ENCODE measurements around the gene CBX7. TPM values are rescaled to one million over a fixed set of nuclear protein-coding genes. Genes with fewer than 3 reads are reported as not detected.
A peak's percentile ranks its signal among the peaks of the same experiment; 100 is the strongest.

Gene CBX7
- total RNA-seq, 2 donors from 2014 or later: 170 to 174 TPM

DNA sequence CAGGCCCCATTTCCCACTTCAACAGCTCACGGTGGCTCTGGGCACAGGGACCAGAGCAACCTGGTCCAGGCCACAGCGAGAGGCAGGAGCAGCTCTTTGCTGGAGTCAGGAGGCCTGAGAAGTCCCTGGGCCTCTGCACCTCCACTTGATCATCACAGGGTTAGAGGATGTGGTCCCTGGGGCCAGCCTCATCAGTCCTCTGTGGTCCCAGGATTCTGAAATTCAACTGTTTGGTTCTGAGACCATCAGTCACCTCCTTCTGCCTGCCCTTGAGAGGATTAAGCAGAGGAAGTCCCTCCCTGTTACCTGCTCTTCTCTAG is 24.9 kb upstream of the CBX7 start:
- Histone ChIP-seq H3K36me3 (no peaks in the 10 kb centered on the region), H3K27me3 (replicated peaks; ENCODE audit: insufficient read depth) (no peaks in the 10 kb centered on the region), H3K27ac (no peak overlapping the region), H3K4me3 (no peak overlapping the region), H3K4me1 (ENCODE audit: control insufficient read depth in 1 of 2, low read depth in 2 of 2) (peaks cover 28 to 32% of the 10 kb centered on the region in 2 donors), H3K9me3 (no peaks in the 10 kb centered on the region)
- DNase-seq (ENCODE audit: low spot score): no peak
- ATAC-seq (ENCODE audit: insufficient number of reproducible peaks, low FRiP score, low read depth): no peak
- TF ChIP-seq, protein P1, sequence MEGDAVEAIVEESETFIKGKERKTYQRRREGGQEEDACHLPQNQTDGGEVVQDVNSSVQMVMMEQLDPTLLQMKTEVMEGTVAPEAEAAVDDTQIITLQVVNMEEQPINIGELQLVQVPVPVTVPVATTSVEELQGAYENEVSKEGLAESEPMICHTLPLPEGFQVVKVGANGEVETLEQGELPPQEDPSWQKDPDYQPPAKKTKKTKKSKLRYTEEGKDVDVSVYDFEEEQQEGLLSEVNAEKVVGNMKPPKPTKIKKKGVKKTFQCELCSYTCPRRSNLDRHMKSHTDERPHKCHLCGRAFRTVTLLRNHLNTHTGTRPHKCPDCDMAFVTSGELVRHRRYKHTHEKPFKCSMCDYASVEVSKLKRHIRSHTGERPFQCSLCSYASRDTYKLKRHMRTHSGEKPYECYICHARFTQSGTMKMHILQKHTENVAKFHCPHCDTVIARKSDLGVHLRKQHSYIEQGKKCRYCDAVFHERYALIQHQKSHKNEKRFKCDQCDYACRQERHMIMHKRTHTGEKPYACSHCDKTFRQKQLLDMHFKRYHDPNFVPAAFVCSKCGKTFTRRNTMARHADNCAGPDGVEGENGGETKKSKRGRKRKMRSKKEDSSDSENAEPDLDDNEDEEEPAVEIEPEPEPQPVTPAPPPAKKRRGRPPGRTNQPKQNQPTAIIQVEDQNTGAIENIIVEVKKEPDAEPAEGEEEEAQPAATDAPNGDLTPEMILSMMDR (IDR thresholded peaks at IDR 0.05): no peak

DNA sequence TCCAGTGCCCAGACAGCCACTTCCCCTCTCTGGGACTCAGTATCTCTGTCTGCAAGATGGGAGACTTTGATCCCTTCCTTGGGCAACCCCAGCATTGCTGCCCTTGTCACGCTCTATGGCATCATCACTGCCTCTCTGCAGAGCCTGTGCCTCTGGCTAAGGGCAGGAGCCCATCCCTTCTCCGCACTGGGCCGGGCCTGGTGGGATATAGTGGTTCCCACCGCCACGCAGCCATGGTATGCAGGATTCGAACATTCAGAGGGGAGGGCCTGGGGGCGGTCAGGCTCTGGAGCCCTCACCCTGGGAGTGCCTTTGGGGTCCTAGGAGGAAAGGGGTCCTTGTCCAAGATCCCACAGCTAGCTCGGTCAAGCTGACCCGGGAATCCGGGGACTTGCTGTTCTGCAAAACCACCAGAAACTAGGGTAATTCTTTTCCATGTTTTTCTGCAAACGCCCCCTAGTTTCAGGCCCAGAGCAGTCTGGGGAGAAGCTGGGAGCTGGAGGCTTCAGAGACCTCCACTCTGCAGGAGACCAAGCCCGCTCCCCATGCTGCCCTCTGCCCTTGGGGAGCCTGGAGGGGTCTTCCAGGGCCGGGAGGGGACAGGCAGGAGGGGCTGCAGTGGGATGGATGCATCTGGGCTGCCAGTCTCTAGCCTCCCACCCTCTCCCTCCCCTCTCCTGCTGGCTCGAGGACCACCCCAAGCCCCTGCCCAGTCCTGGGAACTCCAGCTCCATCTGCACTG is 24.4 kb upstream of the CBX7 start:
- Histone ChIP-seq H3K4me1 (ENCODE audit: control insufficient read depth in 1 of 2, low read depth in 2 of 2) (peaks cover 28 to 32% of the 10 kb centered on the region in 2 donors), H3K9me3 (no peaks in the 10 kb centered on the region), H3K27ac (peak overlapping the region in 1 of 2 donors; percentile 72), H3K36me3 (no peaks in the 10 kb centered on the region), H3K27me3 (replicated peaks; ENCODE audit: insufficient read depth) (no peaks in the 10 kb centered on the region), H3K4me3 (no peak overlapping the region)
- DNase-seq (ENCODE audit: low spot score) (no peak), ATAC-seq (ENCODE audit: insufficient number of reproducible peaks, low FRiP score, low read depth) (no peak)
- TF ChIP-seq, protein P1 (IDR thresholded peaks at IDR 0.05): no peak

DNA sequence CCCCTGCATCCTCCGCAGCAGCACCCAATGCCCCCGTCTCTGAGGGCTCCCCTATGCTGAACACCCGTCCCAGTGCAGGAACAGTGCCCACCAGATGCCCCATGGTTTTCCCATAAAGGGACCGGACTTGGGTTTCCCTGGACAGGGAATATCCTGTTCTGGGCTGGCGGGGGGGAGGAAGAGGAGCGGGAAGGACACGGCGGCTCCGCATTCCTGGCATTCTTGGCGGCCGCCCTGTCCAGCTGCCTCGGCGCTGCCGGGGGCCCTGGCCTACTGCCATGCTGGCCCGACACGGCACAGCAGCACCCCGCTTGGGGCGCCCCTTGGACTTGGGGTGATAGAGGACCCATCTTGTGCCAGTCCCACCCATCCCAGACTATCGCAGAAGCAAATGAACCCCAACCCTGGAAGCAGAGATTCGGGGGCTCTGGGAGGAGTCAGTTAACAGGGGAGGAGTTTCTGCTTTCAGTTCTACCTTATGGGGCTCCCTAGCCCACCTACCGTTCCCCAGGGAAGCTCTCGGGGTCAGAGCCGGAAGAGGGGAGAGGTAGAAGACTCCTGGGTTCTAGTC is 23.7 kb upstream of the CBX7 start:
- ATAC-seq (ENCODE audit: insufficient number of reproducible peaks, low FRiP score, low read depth) (no peak), DNase-seq (ENCODE audit: low spot score) (no peak)
- Histone ChIP-seq H3K9me3 (no peaks in the 10 kb centered on the region), H3K4me1 (ENCODE audit: control insufficient read depth in 1 of 2, low read depth in 2 of 2) (peaks cover 28 to 34% of the 10 kb centered on the region in 2 donors), H3K36me3 (no peaks in the 10 kb centered on the region), H3K27me3 (replicated peaks; ENCODE audit: insufficient read depth) (no peaks in the 10 kb centered on the region), H3K27ac (peak overlapping the region in 1 of 2 donors; percentile 72), H3K4me3 (peak overlapping the region; percentile 44)
- TF ChIP-seq, protein P1 (IDR thresholded peaks at IDR 0.05): no peak

DNA sequence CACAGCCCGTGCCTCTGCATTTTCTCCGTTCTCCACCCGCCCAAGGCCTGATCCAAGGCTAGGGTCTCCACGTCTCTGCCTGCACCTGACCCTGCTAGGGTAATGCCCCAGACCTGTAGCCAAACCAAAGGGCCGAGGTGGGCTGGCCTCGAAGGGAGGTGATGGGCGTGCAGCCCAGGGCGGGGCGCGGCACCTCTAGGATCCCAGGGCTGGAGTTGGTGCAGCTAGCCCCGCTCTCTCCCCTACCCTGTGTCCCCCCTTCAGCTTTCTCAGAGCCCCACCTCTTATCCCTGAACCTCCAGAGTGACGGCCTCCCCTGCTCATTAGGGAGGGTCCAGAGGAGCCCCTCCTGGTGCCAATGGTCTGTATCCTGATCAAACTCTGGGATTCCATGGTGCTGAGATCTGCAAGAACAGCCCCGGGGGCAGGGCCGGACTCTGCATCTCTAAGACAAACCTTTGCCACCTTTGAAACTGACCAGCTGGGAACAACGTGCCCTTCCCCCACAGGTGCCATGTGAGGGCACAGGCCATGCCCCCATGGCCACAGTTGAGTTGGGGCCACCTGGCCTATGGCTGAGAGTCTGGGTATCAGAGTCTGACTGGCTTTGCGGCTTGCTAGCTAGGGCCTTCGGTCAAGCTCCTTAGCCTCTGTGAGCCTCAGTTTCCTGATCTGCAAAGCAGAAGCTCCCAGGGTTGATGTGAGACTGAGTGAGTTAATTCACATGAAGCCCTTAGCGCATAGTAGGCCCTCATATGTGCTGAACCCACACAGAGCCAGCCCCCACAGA is 23.1 kb upstream of the CBX7 start:
- ATAC-seq (ENCODE audit: insufficient number of reproducible peaks, low FRiP score, low read depth) (no peak), DNase-seq (ENCODE audit: low spot score) (no peak)
- no peaks in the 10 kb centered on the region for H3K27me3 ChIP-seq (replicated peaks; ENCODE audit: insufficient read depth)
- peak overlapping the region in 1 of 2 donors; percentile 72 for H3K27ac ChIP-seq
- TF ChIP-seq, protein P1 (IDR thresholded peaks at IDR 0.05): no peak
- H3K4me3 ChIP-seq: peak overlapping the region; percentile 44
- no peaks in the 10 kb centered on the region for H3K9me3 ChIP-seq
- no peaks in the 10 kb centered on the region for H3K36me3 ChIP-seq
- H3K4me1 ChIP-seq (ENCODE audit: control insufficient read depth in 1 of 2, low read depth in 2 of 2): peaks cover 31 to 38% of the 10 kb centered on the region in 2 donors

Measured in thoracic aorta (tissue), 2 donors.